Hepatic stellate cell (primary cell): ENCODE measurements around the gene APOD.
"Not testable (repeated sequence)": the region's sequence is repeated elsewhere in the genome, so short reads cannot be mapped to it uniquely, and the experiment has no call there.

Source experiments
- DNase-seq: peaks from one replicate; pipeline ENCODE4 v3.0.0; 2011; ENCODE audit warnings: low spot score

APOD gene

GRCh38 chr3:195617784-195618659 is 34.3 kb upstream of the APOD start:
- DNase-seq = not testable (repeated sequence)

DNA sequence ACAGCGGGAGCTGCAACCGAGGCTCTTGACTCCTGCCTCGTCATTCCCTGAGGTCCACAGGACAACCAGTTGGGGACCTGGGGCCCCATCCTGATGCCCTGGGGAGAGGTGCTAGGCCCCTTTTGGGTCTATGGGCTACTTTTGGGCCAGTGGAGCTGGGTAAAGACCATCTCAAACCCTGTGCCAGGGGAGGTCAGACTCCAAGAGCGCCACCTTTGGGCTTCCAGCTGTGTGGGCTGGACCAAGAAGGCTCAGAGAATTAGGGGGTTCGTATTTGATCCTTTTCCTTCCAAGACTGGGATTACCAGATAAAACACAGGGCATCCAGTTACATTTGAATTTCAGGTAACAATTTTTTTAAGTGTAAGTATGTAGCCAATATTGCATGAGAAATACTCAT is 33.4 kb upstream of the APOD start:
- DNase-seq = not testable (repeated sequence)

GRCh38 chr3:195616681-195617080 is 32.9 kb upstream of the APOD start:
- no peak for DNase-seq

GRCh38 chr3:195615952-195616537 is 32.3 kb upstream of the APOD start:
- not testable (repeated sequence) for DNase-seq

DNA sequence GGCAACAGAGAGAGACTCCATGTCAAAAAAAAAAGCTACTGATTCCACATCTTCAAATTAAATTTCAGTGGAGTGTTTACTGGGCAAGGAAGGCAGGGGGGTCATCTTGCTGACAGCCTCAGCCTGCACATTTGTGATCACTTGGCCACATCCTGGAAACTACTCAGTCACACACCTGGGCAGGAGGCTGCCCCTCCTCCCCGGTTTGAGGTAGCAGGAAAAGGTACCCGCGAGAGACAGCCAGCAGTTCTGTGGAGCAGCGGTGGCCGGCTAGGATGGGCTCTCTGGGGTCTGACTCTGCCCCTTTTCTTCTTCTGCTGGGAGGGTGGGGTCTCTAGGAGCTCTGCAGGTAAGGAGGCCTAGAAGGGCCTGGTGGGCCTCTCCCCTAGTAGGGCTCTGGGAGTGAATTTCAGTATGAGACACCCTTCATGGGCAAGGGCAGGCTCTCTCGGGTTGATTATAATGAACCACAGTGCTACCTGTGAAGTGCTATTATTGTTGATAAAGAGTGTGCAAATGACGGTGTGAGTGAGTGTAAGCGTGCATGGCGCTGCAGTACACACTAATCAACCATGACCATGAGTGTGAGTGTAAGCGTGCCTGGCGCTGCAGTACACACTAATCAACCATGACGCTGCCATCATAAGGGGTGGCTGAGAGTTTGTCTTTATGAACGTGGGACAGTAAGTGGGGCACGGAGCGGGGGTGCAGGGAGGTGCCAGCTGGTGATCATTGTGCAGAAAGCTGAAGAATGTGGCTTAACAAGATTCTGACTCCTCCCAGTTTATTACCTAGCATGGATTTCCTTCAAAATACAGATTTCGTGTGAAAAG is 31.1 kb upstream of the APOD start:
- DNase-seq = not testable (repeated sequence)

GRCh38 chr3:195613468-195614069 is 29.8 kb upstream of the APOD start:
- DNase-seq = no peak

GRCh38 chr3:195612075-195612800 is 28.5 kb upstream of the APOD start:
- DNase-seq = no peak

DNA sequence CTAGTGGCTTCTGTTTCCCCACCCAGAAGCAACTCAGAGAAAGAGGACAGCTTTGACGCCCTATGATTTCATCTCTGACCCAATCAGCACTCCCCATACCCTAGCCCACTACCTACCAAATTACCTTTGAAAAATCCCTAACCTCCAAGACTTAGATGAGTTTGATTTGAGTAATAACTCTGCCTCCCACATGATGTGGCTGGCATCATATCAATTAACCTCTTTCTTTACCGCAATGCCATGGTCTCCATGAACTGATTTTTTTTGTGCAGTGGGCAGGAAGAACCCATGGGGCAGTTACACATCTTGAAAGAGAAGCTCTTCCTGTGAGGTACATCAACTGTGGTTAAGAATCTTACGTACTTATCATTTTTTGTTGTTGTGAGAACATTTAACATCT is 25.5 kb upstream of the APOD start:
- no peak for DNase-seq

DNA sequence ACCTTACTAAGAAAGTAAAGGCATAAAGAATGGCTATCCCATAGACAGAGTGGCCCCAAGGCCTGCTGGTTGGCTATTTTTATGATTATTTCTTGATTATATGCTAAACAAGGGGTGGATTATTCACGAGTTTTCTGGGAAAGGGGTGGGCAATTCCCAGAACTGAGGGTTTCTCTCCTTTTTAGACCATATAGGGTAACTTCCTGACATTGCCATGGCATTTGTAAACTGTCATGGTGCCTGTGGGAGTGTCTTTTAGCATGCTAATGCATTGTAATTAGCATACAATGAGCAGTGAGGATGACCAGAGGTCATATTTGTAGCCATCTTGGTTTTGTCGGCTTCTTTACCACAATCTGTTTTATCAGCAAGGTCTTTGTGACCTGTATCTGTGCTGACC is 18.0 kb upstream of the APOD start:
- not testable (repeated sequence) for DNase-seq

GRCh38 chr3:195601382-195601781 is 17.6 kb upstream of the APOD start:
- no peak for DNase-seq

- DNase-seq = not testable (repeated sequence)
These were observed 16.2 kb upstream of the APOD start for GRCh38 chr3:195599926-195600325.

- DNase-seq = not testable (repeated sequence)
These were observed 15.8 kb upstream of the APOD start for GRCh38 chr3:195599516-195599915.

DNA sequence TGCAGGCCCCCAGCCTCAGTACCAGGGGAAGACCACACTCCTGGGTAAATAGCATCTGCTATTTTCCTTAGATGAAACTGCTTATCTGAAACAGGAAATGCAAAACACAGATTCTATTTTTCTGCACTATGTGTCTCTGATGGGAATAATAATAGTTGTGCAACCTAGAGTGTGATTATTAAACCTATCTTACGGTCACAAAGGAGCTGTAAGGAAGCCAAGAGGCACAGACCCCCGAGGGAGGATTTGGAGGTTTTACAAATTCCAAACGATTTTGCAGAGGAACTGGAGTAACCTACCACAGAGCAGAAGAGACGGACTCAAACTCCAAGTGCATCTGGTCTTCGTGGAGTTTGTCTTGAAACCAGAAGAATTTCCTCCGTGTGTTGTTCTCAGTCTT is 14.1 kb upstream of the APOD start:
- no peak for DNase-seq

DNA sequence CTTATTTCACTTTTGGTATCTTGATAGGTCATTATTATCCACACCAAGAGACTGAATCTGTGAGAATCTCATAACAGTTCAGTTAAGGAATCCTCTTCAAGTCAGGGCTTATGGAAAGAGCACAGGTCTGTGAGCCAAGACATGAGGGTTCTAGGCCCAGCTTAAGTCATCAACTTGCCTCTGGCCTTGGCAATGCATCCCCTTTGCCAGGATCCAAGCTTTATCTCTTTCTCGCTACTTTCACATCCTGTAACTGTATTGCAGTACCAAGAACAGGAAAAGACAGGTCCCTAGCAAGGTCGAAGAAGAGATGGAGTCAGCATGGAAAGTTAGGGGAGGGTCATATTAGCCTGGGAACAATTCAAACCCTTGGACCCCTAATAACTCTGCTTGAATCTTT is 13.5 kb upstream of the APOD start:
- no peak for DNase-seq

GRCh38 chr3:195596765-195597171 is 13.0 kb upstream of the APOD start:
- DNase-seq = no peak

- no peak for DNase-seq
These were observed 12.2 kb upstream of the APOD start for GRCh38 chr3:195595785-195596531.

DNA sequence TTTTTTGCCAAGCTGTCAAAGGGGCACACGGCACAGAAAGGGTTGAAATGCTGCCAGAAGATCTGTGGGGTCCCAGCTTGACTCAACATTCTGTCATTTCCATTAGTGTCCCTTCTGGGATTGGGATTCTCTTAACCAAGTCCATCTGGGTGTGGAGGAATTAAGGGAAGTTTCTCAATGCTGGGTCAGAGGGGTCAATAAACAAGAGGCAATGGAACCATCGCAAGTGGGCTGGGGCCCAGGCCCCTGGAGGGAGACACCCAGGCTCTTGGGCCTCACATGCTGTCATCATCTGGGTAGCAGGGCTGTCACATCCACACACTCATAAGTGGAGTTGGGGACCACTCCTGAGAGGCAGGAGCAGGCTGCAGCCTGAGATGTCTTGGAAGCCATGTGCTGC is 8.1 kb upstream of the APOD start:
- DNase-seq = no peak

DNA sequence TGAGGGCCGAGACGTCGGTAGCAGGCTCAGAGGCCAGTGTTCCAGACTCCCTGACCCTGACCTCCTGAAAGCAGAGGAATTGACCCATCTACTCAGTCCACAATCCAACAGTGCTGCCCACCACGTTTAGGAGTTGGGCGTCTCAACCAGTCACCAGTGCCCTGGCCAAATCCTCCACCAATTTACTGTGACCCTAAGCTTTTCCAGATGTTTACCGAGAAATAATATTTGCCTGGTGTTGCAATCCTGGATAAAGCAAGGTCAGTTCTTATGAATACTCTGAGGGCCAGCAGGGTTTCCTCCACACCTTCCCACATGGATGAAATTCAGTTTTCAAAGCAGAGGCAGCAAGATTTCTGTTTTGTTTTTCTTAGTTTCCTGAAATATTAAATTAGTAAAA is 7.5 kb upstream of the APOD start:
- no peak for DNase-seq

- DNase-seq = not testable (repeated sequence)
These were observed 6.6 kb upstream of the APOD start for GRCh38 chr3:195590381-195590780.

DNA sequence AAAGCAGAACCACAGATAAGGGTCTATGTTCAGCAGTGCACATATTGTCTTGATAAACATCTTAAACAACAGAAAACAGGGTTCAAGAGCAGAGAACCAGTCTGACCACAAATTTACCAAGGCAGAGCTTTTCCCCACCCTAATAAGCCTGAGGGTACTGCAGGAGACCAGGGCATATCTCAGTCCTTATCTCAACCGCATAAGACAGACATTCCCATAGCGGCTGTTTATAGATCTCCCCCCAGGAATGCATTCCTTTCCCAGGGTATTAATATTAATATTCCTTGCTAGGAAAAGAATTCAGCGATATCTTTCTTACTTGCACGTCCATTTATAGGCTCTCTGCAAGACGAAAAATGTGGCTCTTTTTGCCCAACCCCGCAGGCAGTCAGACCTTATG is 6.1 kb upstream of the APOD start:
- DNase-seq = not testable (repeated sequence)

- no peak for DNase-seq
These were observed 4.1 kb upstream of the APOD start for GRCh38 chr3:195587824-195588223.
